Gastrocnemius medialis (tissue), 4 donors: ENCODE results near the gene HAPSTR1. TPM values are rescaled to one million over a fixed set of nuclear protein-coding genes. Genes with fewer than 3 reads are reported as not detected.
"Not testable (repeated sequence)": the region's sequence is repeated elsewhere in the genome, so short reads cannot be mapped to it uniquely, and the experiment has no call there.

Experiments used
- ATAC-seq, 2 donors: fragments of 150-250 bp; one replicate each; pipeline ENCODE4 v1.9.1; 2016
- DNase-seq, 2 donors: peaks; one replicate each; pipeline ENCODE4 v3.0.0-alpha.2; 2019
- H3K27ac ChIP-seq, 4 donors: fragments of 200-600 bp; sonication (generic); 1 replicate in 1 of 4; 2 replicates in 3 of 4; pipeline ENCODE4 v1.5.1; 2016 to 2018; ENCODE audit warnings: mild to moderate bottlenecking in 2 of 4, moderate library complexity in 1 of 4
- H3K27me3 ChIP-seq, 3 donors: fragments of 200-600 bp; sonication (generic) in 2 of 3; 1 replicate in 1 of 3; 2 replicates in 2 of 3; pipeline versions ENCODE4 v1.5.1 to v1.6.0; 2016 to 2019; ENCODE audit warnings: mild to moderate bottlenecking in 1 of 3, moderate library complexity in 1 of 3
- H3K36me3 ChIP-seq, 2 donors: fragments of 200-600 bp; sonication (generic) in 1 of 2; one replicate each; pipeline ENCODE4 v1.5.1; 2017 to 2018
- H3K4me1 ChIP-seq, 2 donors: fragments of 200-600 bp; sonication (generic) in 1 of 2; one replicate each; pipeline ENCODE4 v1.5.1; 2016 to 2017; ENCODE audit warnings: mild to moderate bottlenecking in 2 of 2
- H3K4me3 ChIP-seq, 4 donors: fragments of 200-600 bp; sonication (generic) in 3 of 4; 1 replicate in 1 of 4; 2 replicates in 3 of 4; pipeline ENCODE4 v1.5.1; 2016 to 2019; ENCODE audit warnings: mild to moderate bottlenecking in 2 of 4
- H3K9me3 ChIP-seq, 3 donors: fragments of 200-600 bp; sonication (generic) in 2 of 3; 1 replicate in 1 of 3; 2 replicates in 2 of 3; pipeline ENCODE4 v1.5.1; 2016 to 2019
- POLR2A ChIP-seq, 2 donors: fragments of 450-650 bp; IDR thresholded peaks; one replicate each; pipeline ENCODE4 v1.6.1; 2017; ENCODE audit warnings: antibody characterized with exemption in 2 of 2, mild to moderate bottlenecking in 2 of 2, moderate library complexity in 2 of 2
- in situ Hi-C, 4 donors: fragments of 200-750 bp; cut with MboI; loops; one replicate each; pipeline versions ENCODE4 v1.15.0 to v1.8.0; 2017; ENCODE audit warnings: low sequenced_read_pairs in 4 of 4
- intact Hi-C: fragments of 100-400 bp; cut with DNase I; formaldehyde crosslinking; loops from one replicate; pipeline ENCODE4 v1.15.1; 2023; ENCODE audit warnings: low total_unique reads
- total RNA-seq, 4 donors: library from RNA; depleted of rRNA; stranded (reverse); fragments of >200 nt; gene quantifications; one replicate each; pipeline versions ENCODE4 v1.1.0 to v1.2.3, GENCODE V29; 2016
- TF ChIP-seq, protein P1 (sequence below), 5 experiments: fragments of 450-650 bp in 3 of 5; fragments of 200-600 bp in 2 of 5; sonication (generic) in 2 of 5; IDR thresholded peaks in 4 of 5; conservative IDR thresholded peaks in 1 of 5; 1 replicate in 4 of 5; 2 replicates in 1 of 5; pipeline ENCODE4 v1.5.1; 2016 to 2019; ENCODE audit warnings: antibody characterized with exemption in 5 of 5, mild to moderate bottlenecking in 3 of 5, moderate library complexity in 3 of 5

Gene HAPSTR1
- total RNA-seq, 4 donors from 2014 or later = 55.0 to 65.0 (median 60.9) TPM

DNA sequence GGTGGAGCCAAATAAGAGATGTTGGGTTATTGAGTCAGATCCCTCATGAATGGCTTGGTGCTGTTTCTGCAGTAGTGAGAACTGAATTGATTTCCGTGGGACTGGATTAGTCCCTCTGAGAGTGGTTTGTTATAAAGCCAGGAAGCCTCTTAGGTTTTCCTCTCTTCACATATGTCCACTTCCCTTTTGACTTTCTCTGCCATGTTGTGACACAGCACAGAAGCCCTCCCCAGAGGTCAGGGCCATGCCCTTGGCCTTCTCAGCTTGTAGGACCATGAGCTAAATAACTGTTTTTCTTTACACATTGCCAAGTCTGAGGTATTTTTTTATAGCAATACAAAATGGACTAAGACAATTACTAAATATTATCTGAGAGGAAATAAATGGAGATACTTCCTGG, 10.3 kb upstream of the HAPSTR1 start:
- H3K27ac ChIP-seq = peak overlapping the region in 2 of 4 donors; percentile 20 to 30
- no peaks in the 10 kb centered on the region for H3K27me3 ChIP-seq
- H3K4me1 ChIP-seq = no peaks in the 10 kb centered on the region
- no peak overlapping the region for H3K4me3 ChIP-seq
- intact Hi-C loops (no loop called here), in situ Hi-C loops (loop anchor here in 1 of 4 donors (25.0 kb wide), 1 partner anchor 119 kb away; the partner anchor contains the start of gene USP7)
- no peak for TF ChIP-seq POLR2A (IDR thresholded peaks at IDR 0.05)
- TF ChIP-seq, protein P1, sequence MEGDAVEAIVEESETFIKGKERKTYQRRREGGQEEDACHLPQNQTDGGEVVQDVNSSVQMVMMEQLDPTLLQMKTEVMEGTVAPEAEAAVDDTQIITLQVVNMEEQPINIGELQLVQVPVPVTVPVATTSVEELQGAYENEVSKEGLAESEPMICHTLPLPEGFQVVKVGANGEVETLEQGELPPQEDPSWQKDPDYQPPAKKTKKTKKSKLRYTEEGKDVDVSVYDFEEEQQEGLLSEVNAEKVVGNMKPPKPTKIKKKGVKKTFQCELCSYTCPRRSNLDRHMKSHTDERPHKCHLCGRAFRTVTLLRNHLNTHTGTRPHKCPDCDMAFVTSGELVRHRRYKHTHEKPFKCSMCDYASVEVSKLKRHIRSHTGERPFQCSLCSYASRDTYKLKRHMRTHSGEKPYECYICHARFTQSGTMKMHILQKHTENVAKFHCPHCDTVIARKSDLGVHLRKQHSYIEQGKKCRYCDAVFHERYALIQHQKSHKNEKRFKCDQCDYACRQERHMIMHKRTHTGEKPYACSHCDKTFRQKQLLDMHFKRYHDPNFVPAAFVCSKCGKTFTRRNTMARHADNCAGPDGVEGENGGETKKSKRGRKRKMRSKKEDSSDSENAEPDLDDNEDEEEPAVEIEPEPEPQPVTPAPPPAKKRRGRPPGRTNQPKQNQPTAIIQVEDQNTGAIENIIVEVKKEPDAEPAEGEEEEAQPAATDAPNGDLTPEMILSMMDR (IDR thresholded peaks at IDR 0.05 in 4 of 5, conservative IDR thresholded peaks at IDR 0.05 in 1 of 5) = no peak
- DNase-seq (no peak), ATAC-seq (no peak)
- H3K9me3 ChIP-seq = no peaks in the 10 kb centered on the region
- H3K36me3 ChIP-seq = no peaks in the 10 kb centered on the region

DNA sequence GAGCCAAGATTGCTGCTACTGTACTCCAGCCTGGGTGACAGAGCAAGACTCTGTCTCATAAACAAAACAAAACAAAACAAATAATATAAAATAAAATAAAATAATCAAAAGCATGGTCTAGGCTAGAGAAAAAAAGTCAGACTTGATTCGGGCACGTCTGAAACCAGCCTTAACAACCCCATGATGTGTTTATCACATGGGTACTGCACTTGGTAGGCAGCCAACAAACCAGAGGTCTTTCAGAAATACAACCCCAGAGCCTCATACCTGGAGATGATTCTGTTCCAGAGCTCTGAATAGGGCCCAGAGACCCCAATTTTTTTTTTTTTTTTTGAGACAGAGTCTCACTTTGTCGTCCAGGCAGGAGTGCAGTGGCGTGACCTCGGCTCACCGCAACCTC, 9.6 kb upstream of the HAPSTR1 start:
- ATAC-seq = no peak
- H3K27ac ChIP-seq = no peak overlapping the region
- DNase-seq = no peak

DNA sequence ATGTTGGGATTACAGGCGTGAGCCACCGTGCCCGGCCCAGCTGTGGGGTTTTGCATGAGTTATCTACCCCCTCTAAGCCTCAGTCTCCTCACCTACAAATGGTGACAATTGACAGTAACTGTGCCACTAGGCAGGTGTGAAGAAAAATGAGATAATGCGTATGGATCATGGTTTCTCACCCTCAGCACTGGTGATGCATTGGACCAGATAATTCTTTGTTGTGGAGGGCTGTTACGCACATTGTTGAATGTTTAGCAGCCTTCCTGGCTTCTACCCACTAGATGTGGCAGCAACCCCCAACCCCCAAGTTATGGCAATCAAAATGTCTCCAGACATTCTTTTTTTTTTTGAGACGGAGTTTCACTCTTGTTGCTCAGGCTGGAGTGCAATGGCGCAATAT, 9.0 kb upstream of the HAPSTR1 start:
- in situ Hi-C loops (loop anchor here in 1 of 4 donors (25.0 kb wide), 1 partner anchor 120 kb away; the partner anchor contains the start of gene USP7), intact Hi-C loops (no loop called here)
- TF ChIP-seq, protein P1 (IDR thresholded peaks at IDR 0.05 in 4 of 5, conservative IDR thresholded peaks at IDR 0.05 in 1 of 5) = no peak
- no peak for TF ChIP-seq POLR2A (IDR thresholded peaks at IDR 0.05)
- Histone ChIP-seq H3K4me3 (no peak overlapping the region), H3K4me1 (no peaks in the 10 kb centered on the region), H3K36me3 (no peaks in the 10 kb centered on the region), H3K27ac (no peak overlapping the region), H3K9me3 (no peaks in the 10 kb centered on the region), H3K27me3 (no peaks in the 10 kb centered on the region)
- DNase-seq (no peak), ATAC-seq (no peak)

More for the DNA sequence above, 9.6 kb upstream of the HAPSTR1 start:
- no peaks in the 10 kb centered on the region for H3K36me3 ChIP-seq
- intact Hi-C loops (no loop called here), in situ Hi-C loops (loop anchor here in 1 of 4 donors (25.0 kb wide), 1 partner anchor 120 kb away; the partner anchor contains the start of gene USP7)
- H3K27me3 ChIP-seq = no peaks in the 10 kb centered on the region
- TF ChIP-seq, protein P1 (IDR thresholded peaks at IDR 0.05 in 4 of 5, conservative IDR thresholded peaks at IDR 0.05 in 1 of 5) = no peak
- no peak for TF ChIP-seq POLR2A (IDR thresholded peaks at IDR 0.05)
- H3K4me3 ChIP-seq = no peak overlapping the region
- no peaks in the 10 kb centered on the region for H3K4me1 ChIP-seq
- H3K9me3 ChIP-seq = no peaks in the 10 kb centered on the region

DNA sequence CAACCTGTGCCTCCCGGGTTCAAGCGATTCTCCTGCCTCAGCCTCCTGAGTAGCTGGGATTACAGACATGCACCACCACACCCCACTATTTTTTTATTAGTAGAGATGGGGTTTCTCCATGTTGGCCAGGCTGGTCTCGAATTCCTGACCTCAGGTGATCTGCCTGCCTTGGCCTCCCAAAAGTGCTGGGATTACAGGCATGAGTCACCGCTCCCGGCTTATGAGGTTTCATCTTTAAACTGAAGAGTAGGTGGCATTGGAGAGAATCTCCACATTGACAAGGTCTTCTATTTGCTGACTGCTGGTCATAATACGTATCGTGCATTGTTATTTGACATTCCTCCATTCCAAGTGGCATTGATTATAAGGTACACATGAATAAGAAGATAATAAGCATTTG, 3.7 kb upstream of the HAPSTR1 start:
- H3K36me3 ChIP-seq, H3K27ac ChIP-seq, H3K4me3 ChIP-seq, intact Hi-C loops, DNase-seq, H3K9me3 ChIP-seq, H3K27me3 ChIP-seq, ATAC-seq, H3K4me1 ChIP-seq: not testable (repeated sequence)
- in situ Hi-C loops = loop anchor here in 1 of 4 donors (25.0 kb wide), 1 partner anchor 125 kb away; the partner anchor contains the start of gene USP7

DNA sequence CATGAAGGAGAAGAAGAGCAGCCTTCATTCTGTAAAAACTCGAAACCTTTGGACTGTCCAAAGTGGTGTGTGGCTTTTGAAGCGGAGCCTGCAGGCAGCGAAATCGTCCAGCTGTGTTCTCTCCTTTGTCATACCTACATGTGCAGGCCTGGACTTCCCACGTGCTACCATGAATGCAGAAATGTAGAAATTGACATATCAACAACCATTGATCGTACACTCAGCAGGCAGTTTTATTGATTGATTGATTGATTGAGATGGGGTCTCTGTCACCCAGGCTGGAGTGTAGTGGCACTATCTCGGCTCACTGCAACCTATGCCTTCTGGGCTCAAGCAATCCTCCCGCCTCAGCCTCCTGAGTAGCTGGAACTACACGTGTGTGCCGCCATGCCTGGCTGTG, 2.6 kb upstream of the HAPSTR1 start:
- Histone ChIP-seq H3K36me3 (no peaks in the 10 kb centered on the region), H3K9me3 (no peaks in the 10 kb centered on the region), H3K4me1 (peaks cover 12 to 18% of the 10 kb centered on the region in 2 donors), H3K27me3 (no peaks in the 10 kb centered on the region), H3K4me3 (no peak overlapping the region), H3K27ac (no peak overlapping the region)
- in situ Hi-C loops (loop anchor here in 1 of 4 donors (25.0 kb wide), 1 partner anchor 127 kb away; the partner anchor contains the start of gene USP7), intact Hi-C loops (no loop called here)
- TF ChIP-seq, protein P1 (IDR thresholded peaks at IDR 0.05 in 4 of 5, conservative IDR thresholded peaks at IDR 0.05 in 1 of 5) = no peak
- no peak for TF ChIP-seq POLR2A (IDR thresholded peaks at IDR 0.05)
- ATAC-seq (no peak), DNase-seq (no peak)
